Measurements from ENCODE around the gene STK33.
A peak's percentile ranks its signal among the peaks of the same experiment; 100 is the strongest.
"Not testable (repeated sequence)": the region's sequence is repeated elsewhere in the genome, so short reads cannot be mapped to it uniquely, and the experiment has no call there.

STK33 gene

GRCh38 chr11:8533332-8533731 lies 60.7 kb downstream of the STK33 start:
- DNase-seq = peak; percentile 30 to 59

GRCh38 chr11:8532475-8532874 lies 61.6 kb downstream of the STK33 start:
- no peak for DNase-seq

- DNase-seq = no peak
Observed at GRCh38 chr11:8531982-8532381, 62.0 kb downstream of the STK33 start.

- DNase-seq = peak; percentile 95 to 99
Observed at GRCh38 chr11:8531312-8531711, 62.7 kb downstream of the STK33 start.

- DNase-seq = no peak
Observed at GRCh38 chr11:8527939-8528338, 66.1 kb downstream of the STK33 start.

GRCh38 chr11:8523396-8523795 lies 70.6 kb downstream of the STK33 start:
- no peak for DNase-seq

GRCh38 chr11:8512547-8512946 lies 81.5 kb downstream of the STK33 start:
- DNase-seq = no peak

- no peak for DNase-seq
Observed at GRCh38 chr11:8503910-8504364, 90.1 kb downstream of the STK33 start.

- no peak for DNase-seq
Observed at GRCh38 chr11:8501836-8502235, 92.2 kb downstream of the STK33 start.

- no peak for DNase-seq
Observed at GRCh38 chr11:8488395-8488794, 105.6 kb downstream of the STK33 start.

- DNase-seq = no peak
Observed at GRCh38 chr11:8487261-8487660, 106.8 kb downstream of the STK33 start.

GRCh38 chr11:8484251-8484650 lies 109.8 kb downstream of the STK33 start:
- DNase-seq = no peak

- DNase-seq = no peak
Observed at GRCh38 chr11:8480858-8481257, 113.2 kb downstream of the STK33 start.

GRCh38 chr11:8477680-8478079 lies 116.3 kb downstream of the STK33 start:
- no peak for DNase-seq

GRCh38 chr11:8477151-8477550 lies 116.9 kb downstream of the STK33 start:
- no peak for DNase-seq

- DNase-seq = not testable (repeated sequence)
Observed at GRCh38 chr11:8467806-8468205, 126.2 kb downstream of the STK33 start.

- DNase-seq = not testable (repeated sequence)
Observed at GRCh38 chr11:8467356-8467755, 126.7 kb downstream of the STK33 start.

GRCh38 chr11:8466884-8467283 lies 127.1 kb downstream of the STK33 start:
- not testable (repeated sequence) for DNase-seq

- DNase-seq = no peak
Observed at GRCh38 chr11:8459711-8460399, 134.2 kb downstream of the STK33 start.

- DNase-seq = peak; percentile 91 to 97
Observed at GRCh38 chr11:8442301-8442700, 151.7 kb downstream of the STK33 start.

GRCh38 chr11:8440649-8441048 lies 153.4 kb downstream of the STK33 start:
- no peak for DNase-seq

GRCh38 chr11:8429483-8429882 lies 164.5 kb downstream of the STK33 start:
- DNase-seq = no peak

GRCh38 chr11:8426076-8426475 lies 168.0 kb downstream of the STK33 start:
- no peak for DNase-seq

- no peak for DNase-seq
Observed at GRCh38 chr11:8415195-8415594, 178.8 kb downstream of the STK33 start.

Data from NCI-H524 (cell line).